ENCODE data around the gene KCNK6.
"Not testable (repeated sequence)": the region's sequence is repeated elsewhere in the genome, so short reads cannot be mapped to it uniquely, and the experiment has no call there.

The KCNK6 gene

DNA sequence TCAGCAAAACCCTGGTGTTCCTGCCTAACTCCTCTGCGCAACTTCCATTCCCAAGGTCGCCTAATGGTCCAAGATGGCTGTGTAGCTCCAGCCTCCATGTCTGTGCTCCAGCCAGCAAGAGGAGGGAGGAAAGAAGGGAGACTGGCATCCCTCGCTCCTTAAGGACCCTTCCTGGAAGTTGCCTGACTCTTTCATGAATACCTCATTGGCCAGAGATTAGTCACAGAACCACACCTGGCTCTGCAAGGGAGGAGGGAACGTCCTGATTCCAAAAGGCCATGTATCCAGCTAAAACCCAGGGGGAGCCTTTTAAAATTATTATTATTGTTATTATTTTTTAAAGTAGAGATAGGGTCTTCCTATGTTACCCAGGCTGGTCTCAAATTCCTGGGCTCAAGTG lies 4.8 kb downstream of the KCNK6 start:
- DNase-seq = no peak

DNA sequence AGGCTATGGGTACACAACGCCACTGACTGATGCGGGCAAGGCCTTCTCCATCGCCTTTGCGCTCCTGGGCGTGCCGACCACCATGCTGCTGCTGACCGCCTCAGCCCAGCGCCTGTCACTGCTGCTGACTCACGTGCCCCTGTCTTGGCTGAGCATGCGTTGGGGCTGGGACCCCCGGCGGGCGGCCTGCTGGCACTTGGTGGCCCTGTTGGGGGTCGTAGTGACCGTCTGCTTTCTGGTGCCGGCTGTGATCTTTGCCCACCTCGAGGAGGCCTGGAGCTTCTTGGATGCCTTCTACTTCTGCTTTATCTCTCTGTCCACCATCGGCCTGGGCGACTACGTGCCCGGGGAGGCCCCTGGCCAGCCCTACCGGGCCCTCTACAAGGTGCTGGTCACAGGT lies 6.9 kb downstream of the KCNK6 start:
- no peak for DNase-seq

DNA sequence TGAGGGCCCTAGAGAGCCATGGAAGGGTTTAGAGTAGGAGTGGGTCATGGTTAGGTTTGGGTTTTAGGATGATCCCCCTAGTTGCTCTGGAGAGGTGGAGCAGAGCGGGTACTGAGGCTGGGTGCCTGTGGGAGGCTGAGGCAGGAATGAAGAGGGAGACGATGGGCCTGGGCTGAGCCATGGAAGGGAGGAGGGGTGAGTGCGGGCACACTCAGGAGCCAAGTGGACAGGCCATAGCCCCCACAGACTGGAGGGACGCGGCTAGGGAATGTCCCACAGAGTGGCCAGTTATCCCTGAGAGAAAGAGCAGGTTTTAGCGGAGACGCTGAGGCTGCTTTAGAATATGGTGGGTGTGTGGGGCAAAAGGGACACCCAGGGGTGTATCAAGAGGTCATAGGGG lies 10.0 kb downstream of the KCNK6 start:
- DNase-seq = no peak

DNA sequence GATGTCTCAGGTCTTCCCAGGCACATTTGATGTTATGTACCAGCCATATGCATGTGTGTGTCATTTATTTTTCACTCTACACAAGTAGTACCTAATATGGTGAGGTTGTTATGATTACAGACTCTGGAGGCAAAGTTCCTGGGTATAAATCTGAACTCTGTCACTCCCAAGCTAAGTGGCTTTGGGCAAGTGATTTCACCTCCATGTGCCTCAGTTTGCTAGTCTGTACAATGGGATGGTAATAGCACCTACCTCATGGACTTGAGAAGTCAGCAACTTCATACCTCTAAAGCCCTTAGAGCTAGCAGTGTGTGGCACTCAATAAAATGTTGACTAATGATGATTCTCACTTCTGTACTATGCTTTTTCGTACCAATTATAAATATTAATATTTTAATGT lies 12.1 kb downstream of the KCNK6 start:
- DNase-seq = no peak

DNA sequence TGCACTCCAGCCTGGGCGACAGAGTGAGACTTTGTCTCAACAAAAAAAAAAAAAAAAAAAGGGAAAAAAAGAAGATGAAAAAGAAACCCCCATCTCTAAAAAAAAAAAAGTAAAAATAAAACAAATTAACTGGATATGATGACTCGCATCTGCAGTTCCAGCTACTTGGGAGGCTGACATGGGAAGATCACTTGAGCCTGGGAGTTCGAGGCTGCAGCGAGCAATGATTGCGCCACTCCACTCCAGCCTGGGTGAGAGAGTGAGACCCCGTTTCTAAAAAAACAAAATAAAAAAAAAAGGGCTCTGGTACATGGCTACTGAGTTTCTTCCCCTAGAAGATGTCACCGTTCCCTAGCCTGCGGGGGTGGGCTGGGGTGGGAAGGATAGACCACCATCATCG lies 13.6 kb downstream of the KCNK6 start:
- no peak for DNase-seq

DNA sequence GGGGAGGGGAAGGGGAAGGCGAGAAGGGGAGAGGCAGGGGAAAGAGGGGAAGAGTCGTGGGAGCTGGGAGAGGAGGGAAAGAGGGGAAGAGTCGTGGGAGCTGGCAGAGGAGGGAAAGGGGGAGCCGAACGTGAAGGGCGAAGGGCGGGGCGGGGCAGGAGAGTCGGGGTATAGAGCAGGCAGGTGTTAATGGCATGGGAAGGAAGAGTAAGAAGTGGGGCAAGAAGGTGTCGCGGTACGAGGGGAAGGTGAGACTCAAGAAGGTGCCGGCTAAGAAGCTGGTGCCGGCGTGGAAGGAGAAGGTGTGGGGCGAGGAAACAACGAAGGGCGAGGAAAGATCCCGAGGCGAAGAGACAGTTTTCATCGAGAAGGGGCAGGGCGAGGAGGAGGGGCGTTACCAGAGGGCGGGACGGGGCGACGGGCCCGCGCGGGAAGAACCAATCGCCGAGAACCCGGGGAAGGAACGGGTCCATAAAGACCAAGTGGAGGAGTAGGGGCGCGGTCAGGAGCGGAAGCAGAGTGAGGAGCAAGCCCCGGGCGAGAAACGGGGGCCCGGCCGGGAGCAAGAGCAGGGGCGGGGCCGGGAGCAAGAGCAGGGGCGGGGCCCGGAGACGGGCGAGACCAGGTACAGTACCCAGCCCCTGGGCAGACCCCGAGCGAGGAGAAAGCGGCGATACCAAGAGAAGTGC lies 16.4 kb downstream of the KCNK6 start:
- peak; percentile 93 for DNase-seq

DNA sequence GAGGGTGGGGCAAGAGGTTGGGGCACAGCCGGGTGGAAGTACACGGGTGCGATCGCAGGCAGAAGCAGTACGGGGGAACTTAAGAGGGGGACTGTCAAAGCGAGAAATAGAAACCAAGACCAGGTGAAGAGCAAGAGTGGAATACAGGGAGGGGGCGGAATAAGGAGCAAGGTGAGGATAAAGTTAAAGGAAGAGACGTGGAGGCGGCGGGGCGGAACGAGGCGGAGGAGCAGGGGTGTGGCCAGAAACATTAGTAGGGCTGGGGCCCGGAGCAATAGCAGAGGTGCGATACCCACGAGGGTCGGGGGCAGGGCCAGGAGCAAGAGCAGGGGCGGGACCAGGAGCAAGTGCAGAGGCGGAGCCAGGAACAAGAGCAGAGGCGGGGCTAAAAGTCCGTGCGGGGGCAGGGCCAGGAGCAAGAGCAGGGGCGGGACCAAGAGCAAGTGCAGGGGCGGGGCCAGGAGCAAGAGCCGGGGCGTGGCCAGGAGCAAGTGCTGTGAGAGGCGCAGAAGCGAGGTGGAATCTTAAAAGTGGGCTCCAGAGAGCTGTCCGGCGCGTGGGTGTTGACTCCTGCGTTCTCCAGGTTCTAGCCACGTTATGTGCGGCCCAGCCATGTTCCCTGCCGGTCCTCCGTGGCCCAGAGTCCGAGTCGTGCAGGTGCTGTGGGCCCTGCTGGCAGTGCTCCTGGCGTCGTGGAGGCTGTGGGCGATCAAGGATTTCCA lies 17.2 kb downstream of the KCNK6 start:
- DNase-seq = peak; percentile 94

DNA sequence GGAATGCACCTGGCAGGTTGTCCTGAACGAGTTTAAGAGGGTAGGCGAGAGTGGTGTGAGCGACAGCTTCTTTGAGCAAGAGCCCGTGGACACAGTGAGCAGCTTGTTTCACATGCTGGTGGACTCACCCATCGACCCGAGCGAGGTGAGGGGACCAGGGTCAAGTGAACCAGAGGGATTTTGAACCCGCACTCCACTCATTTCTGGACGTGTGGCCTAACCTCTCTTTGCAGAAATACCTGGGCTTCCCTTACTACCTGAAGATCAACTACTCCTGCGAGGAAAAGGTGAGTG lies 17.7 kb downstream of the KCNK6 start:
- DNase-seq = no peak

DNA sequence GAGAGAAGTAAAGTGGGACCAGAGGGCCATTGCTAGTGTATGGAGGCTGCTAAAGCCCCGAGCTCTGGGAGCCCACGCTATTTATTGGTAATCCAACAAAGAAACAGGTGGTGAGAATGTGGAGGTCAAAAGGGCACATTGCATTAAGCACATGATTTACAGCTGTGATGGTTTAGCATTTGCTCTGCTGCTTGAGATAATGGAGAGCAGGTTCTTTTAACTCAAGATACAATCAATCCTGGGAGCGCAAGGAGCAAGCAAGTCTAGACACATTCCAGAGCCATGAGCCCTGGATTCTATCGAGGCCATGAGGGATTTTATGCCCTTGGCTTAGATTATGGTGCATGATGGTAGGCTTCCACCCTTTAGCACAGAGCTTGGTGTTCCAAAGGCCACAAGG lies 19.4 kb downstream of the KCNK6 start:
- DNase-seq = not testable (repeated sequence)

DNA sequence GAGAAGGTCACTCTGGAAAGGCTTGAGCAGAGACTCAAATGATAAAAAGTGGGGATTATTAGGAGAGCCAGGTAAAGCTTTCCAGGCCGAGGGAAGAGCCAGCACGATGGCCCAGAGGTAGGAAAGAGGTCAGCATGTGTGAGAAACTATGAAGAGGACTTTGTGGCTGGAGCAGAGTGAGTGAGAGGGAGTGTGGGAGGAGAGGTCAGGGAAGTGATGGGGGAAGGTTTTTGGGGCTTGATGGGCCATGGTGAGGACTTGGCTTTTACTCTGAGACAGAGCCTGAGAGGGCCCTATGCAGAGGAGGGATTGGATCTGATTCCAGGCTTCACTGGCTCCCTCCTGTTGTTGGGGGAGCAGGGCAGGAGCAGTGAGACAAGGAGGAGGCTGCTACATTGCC lies 21.3 kb downstream of the KCNK6 start:
- no peak for DNase-seq

DNA sequence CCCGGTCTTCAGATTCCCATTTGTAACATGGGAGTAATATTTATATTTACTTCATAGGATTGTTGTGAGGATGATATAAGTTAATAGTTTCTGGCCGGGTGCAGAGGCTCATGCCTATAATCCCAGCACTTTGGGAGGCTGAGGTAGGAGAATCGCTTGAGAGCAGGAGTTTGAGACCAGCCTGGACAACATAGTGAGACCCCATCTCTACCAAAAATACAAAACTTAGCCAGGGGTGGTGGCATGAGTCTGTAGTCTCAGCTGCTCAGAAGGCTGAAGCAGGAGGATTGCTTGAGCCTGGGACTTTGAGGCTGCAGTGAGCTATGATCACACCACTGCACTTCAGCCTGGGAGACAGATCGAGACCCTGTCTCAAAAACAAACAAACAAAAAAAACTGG lies 27.2 kb downstream of the KCNK6 start:
- DNase-seq = no peak

DNA sequence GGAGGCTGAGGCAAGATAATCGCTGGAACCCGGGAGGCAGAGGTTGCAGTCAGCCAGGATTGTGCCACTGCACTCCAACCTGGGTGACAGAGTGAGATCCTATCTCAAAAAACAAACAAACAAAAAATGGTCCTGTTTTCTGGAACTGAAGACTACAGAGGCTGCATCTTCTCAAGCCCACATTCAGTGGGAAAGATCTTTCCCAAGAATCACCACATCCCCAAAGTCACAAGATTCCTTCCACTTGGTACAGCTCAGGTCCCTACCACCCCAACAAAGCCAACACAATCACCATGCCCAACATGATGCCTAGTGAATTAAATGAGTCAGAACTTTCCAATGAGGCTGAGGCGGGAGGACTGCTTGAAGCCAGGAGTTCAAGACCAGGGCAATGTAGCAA lies 31.2 kb downstream of the KCNK6 start:
- no peak for DNase-seq

DNA sequence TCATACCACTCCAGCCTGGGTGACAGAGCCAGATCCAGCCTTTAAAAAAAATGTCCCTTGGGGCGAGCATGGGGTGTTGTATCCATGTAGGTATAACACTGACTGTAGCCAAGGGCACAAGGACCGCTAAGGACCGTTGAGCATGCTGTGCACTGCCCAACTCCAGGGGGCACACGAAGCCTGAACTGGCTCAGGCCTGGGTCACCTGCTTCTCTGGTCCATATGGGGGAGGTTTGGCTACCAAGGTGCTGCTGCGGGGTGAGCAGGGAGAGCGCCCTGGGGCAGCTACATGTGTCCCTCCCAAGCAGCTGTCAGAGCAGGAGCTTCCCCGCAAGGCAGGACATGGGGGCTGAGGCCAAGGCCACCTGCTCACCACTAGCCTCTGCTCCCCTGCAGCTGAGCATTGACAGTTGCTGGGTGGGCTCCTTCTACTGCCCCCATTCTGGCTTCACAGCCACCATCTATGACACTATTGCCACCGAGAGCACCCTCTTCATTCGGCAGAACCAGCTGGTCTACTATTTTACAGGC lies 32.3 kb downstream of the KCNK6 start:
- no peak for DNase-seq

DNA sequence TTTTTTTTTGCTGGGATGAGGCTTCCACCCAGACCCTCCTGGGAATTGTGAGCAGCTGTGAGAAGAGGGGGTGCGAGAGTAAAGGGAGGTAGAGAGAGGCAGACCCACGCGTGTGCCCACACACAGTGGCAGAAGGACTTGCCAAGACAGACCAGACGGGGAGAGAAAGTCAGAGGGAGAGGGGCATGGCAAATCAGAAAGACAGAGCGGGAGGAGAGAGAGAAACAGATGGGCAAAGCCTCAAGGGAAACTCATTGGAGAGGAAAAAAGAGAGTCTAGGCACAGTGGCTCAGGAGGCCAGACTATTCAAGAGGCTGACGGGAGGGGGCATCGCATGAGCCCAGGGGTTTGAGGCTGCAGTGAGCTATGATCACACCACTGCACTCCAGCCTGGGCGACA lies 33.0 kb downstream of the KCNK6 start:
- no peak for DNase-seq

DNA sequence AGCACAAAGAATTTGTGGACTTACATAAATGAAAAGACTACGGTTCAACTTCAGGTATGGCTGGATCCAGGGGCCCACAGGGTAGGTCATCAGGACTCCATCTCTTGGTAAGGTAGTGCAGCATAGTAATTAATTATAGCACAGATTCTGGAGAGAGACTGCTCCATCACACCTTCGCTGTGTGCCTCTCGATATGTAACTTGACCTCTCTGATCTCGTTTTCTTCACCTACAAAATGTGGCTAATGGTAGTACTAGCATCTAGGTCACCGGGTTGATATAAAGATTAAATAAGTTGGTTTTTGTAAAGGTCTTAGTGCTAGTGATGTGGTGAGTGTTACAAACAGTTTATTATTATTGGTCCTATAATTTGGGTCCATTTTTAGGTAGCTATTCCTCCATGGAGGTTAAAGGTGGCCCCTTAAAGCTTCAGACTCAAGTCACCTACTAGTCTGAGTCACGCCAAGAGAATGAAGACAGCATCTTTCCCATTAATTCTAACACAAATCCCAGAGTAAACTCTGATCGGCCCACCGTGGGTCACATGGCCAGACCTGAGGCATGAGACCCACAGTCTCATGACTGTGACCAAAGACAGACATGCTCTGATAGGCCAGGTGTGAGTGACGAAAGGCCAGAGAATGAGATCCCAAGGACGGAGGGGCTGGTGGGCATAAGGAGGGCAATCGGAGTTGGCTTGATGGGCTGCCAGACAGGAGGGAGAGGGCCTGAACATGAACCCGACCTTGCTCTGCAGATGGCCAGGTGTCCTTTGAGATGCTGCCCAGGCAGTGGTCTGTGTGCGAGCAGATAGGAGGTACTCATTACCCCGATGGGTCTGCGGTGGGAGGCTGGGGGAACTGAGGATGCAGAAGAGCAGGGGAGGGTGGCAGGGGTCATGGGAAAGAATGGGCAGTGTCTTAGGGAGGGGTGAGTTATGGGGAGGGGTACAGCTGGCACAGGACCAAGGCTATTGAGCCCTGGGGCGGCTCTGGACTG lies 36.4 kb downstream of the KCNK6 start:
- DNase-seq = no peak

DNA sequence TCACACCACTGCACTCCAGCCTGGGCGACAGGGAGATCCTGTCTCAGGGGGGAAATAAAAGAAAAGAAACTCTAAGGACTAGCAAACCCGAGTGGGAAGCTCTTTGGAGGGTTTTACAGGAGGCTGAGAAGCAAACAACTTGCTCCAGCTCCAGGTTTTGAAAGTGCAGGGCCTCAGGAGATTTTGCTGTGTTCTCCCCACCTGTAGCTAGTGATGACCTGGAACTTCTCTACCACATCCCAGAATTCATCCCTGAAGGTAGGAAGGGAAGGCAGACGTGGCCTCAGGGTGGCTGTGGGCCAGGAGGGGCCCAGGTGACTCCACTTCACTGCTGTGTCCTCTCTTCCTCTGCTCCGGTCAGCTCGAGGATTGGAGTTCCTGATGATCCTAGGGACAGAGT lies 38.4 kb downstream of the KCNK6 start:
- DNase-seq = no peak

DNA sequence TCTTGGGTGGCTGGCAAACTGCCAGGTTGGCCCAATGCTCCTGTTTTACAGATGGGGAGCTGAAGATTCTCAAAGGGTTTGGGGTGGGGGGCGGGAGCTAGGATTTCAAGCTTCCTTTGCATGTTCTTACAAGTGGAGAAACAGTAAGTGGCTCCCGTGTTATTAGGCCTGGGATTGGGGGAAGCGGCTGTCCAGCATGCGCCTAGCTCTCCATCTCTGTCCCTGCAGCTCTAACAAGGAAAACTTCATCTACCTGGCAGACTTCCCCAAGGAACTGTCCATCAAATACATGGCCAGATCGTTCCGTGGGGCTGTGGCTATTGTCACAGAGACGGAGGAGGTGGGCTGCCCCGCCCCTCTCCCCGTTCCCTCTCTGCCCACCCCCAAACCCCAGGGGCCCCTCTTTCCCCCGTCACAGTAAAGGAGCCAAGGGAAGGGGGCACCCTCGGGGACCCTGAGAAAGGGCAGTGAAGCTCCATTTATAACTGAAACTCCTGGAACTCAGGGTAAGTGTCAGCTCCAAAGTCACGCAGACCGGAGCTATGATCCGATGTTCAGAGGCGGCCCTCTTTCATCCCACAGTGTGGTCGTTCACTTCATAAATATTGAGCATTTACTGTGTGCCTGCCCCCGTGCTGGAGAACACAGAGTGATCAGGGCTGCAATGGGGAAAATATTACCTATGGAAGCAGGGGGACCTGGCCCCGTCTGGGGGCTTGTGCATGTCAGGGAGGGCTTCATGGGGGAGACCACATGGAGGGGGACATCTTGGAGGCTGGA lies 39.8 kb downstream of the KCNK6 start:
- no peak for DNase-seq

DNA sequence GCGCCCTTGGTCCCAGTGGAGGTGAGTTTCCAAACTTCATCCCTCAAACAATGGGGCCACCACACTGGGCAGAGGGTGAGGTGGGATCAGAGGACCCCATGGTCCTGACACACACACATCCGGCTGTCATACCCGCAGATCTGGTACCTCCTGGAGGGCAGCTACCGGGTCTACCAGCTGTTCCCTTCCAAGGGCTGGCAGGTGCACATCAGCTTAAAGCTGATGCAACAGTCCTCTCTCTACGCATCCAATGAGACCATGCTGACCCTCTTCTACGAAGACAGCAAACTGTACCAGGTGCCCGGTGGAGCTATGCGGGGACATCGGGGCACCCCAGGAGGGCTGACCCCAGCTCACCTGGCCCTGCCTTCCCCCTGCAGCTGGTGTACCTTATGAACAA lies 40.7 kb downstream of the KCNK6 start:
- no peak for DNase-seq

DNA sequence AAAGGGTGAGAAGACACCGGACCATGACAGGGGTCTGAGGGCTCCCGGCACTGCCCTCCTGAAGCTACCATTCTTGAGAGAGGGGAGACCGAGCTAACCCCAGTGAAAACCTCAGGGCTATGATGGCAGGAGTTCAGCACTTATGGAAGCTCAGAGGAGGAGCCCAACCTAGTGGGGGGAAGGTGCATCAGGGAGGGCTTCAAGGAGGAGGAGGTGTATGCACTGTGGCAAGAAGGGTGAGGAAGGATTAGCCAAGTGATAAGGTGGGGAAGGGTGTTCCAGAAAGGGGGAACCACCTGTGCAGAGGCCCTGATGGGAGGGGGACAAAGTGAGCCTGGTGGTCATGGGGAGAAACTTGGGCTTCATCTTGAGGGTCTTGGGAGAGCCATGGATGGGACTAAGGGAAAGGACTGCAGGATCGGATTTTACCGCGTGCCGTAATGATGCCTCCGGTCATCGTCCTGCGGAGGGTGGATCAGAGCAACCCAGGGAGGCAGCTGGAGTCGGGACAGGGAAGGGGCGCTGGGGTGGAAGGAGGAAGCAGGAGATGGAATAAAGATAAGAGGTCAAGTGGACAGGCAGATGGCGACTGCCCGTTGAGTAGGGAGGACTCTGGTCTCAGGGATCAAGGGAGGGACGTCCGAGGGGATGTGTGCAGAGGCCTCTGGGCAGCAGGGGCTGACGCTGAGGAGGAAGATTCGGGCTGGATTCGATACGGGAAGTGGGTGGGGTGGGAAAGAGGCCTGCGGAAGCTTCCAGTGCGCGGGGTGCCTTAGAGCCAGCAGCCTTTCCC lies 41.4 kb downstream of the KCNK6 start:
- DNase-seq = no peak

DNA sequence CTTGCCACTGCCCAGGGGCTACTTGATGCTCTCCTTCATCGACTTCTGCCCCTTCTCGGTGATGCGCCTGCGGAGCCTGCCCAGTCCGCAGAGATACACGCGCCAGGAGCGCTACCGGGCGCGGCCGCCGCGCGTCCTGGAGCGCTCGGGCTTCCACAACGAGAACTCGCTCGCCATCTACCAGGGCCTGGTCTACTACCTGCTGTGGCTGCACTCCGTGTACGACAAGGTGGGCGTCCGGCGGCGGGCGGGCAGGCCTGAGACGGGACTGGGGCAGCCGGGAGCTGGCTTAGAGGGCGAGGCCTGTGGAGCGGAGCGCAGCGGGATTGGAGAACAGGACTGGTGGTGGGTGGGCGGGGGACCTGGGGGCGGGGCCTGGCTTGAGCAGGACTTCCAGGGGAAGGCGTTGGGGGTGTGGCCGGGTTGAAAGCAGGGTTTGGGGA lies 42.0 kb downstream of the KCNK6 start:
- DNase-seq = peak; percentile 58

DNA sequence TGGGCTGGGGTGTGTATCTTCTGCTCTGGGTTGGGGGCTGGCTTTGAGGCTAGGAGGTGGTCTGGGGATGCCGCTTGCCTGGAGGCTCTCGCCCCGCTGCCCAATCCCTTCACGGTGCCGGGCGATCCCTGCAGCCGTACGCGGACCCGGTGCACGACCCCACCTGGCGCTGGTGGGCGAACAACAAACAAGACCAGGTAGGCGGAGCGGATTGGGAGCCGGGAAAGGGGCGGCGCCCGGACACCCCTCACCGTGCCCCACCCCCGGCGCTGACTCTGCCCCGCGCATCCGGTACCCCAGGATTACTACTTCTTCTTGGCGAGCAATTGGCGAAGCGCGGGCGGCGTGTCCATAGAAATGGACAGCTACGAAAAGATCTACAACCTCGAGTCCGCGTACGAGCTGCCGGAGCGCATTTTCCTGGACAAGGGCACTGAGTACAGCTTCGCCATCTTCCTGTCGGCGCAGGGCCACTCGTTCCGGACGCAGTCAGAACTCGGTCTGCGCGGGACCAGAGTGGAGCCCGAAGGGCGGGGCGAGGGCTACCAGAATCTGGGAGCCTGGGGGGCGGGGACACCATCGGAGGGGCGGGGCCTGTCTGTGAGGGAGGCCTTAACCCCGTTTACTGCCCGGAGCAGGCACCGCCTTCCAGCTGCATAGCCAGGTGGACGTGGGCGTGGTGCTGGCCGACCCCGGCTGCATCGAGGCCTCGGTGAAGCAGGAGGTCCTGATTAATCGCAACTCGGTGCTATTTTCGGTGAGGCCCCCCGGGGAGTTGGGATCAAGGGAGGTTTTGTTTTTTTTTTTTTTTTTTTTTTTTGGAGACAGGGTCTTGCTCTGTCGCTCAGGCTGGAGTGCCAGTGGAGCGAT lies 42.7 kb downstream of the KCNK6 start:
- peak; percentile 69 for DNase-seq
